ENCODE results near the gene SUSD3.
"Not testable (repeated sequence)": the region's sequence is repeated elsewhere in the genome, so short reads cannot be mapped to it uniquely, and the experiment has no call there.

Gene SUSD3

GRCh38 chr9:93112116-93112863 lies 53.8 kb downstream of the SUSD3 start:
- DNase-seq (ENCODE audit: low read depth): no peak

DNA sequence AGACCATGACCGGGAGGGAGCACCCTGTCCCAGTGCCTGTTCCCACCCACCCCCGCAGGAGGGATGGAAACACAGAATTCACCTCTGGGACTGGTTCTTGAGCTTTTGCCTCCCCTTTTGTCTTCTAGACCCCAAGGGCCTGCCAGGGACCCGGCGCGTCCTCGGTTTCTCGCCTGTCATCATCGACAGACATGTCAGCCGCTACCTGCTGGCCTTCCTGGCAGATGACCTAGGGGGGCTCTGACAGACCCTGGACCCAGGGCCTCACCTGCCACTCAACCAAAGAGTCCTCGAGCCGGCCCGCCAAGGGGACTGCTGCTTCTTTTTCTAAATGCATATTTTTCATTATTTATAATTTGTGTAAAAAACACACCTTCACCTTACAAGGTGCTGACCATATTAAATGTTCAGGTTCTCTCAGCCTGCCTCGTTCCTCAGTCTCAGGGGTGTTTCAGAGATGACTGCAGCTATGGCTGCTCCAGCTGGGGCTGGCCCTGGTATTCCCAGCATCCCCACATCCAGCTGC lies 54.4 kb downstream of the SUSD3 start:
- DNase-seq (ENCODE audit: low read depth): no peak

DNA sequence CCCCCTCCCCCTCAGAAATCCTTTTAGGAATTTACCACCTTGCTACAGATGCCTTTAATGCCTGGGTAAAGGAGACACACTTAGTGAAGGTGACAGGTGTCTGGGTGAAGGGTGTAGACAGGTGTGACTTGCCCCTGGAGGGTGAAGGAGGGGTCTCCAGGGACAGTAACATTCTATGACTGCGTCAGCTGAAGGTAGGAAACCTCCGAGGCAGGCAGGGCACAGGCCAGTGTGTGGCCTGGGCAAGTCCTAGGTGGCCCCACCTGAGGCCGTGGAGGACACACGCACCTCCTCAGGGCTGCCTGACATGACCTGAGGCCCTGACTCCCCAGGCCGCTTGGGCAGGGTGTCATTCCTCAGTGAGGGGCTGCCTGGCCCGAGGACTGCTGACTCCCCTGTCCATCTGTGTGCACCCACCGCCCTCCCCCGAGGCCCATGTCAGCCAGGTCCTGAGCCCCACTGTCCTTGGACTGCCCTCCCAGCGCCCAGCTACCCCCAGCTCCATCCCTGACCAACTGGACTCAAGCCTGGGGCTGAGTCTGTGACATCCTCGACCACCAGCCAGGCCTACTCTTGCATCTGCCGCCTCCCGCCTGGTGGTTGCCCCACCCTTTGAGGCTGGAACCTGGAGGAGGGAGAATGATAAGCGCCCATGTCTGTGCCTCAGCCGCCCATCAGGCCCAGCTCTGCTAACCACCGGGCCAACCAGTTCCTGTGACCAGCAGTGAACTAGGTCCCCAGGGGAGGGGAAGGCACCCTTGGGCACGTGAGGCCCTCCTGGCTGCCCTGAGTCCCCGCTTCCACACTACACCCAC lies 55.9 kb downstream of the SUSD3 start:
- DNase-seq (ENCODE audit: low read depth): no peak

GRCh38 chr9:93114984-93115335 lies 56.5 kb downstream of the SUSD3 start:
- no peak for DNase-seq (ENCODE audit: low read depth)

DNA sequence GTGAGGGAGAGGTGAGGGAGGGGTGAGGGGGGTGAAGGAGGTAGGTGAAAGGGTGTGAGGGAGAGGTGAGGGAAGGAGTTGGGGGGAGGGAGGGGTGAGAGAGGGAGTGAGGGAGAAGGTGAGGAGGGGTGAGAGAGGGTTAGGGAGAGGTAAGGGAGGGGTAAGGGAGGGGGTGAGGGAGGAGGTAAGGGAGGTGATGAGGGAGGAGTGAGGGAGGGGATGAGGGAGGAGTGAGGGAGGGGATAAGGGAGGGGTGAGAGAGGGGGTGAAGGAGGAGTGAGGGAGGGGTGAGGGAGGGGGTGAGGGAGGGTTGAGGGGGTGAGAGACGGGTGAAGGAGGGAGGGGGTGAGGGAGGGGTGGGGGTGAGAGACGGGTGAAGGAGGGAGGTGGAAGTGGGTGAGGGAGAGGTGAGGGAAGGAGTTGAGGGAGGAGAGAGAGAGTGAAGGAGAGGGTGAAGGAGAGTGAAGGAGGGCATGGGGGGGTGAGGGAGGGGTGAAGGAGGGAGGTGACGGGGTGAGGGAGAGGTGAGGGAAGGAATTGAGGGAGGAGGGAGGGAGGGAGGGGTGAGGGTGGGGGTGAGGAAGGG lies 57.1 kb downstream of the SUSD3 start:
- no peak for DNase-seq (ENCODE audit: low read depth)

- no peak for DNase-seq (ENCODE audit: low read depth)
Measured at GRCh38 chr9:93116072-93116961, 57.8 kb downstream of the SUSD3 start.

DNA sequence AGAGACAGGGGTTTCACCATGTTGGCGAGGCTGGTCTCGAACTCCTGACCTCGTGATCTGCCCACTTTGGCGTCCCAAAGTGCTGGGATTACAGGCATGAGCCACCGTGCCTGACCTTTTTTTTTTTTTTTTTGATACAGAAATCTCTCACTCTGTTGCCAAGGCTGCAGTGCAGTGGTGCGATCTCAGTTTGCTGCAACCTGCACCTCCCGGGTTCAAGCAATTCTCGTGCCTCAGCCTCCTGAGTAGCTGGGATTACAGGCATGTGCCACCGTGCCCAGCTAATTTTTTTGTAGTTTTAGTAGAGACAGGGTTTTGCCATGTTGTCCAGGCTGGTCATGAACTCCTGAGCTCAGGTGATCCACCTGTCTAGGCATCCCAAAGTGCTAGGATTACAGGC lies 59.0 kb downstream of the SUSD3 start:
- not testable (repeated sequence) for DNase-seq (ENCODE audit: low read depth)

DNA sequence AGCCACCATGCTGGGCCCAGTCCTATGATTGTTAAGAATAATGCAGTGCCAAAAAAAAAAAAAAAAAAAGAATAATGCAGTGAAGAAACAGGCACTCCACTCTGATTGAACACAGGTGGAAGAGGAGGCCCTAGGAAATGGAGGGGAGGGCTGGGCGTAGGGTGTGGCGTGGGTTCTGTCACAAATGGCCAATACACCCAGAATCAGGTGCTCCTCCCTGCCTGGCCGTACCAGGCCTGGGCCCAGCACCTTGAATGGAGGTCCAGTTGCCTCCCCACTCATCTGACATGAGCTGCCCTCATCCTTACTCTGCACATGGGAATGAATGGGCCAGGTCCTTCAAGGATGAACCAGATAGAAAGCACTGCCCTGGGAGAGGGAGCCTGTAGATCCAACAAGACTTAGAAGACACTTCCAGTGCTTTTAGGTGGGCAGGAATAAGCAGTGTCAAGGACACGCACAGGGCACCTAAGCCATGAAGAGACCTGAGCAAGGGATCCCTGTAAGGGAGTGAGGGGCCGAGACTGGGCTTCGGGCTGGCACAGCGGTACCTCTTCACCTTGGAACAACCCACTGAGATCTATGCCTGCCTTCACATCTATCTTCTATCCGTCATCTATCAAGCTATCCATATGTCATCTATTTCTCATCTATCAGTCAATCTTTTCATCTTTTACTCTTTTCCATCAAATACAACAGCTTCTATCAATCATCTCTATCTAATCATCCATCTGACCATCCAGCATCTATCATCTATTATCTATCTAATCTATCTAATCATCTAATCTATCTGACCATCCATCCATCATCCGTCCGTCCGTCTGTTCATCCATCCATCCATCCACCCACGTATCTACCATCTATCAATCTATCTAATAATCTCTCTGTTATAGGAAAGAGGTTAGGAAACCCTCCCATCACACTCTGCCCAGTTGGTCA lies 59.7 kb downstream of the SUSD3 start:
- no peak for DNase-seq (ENCODE audit: low read depth)

DNA sequence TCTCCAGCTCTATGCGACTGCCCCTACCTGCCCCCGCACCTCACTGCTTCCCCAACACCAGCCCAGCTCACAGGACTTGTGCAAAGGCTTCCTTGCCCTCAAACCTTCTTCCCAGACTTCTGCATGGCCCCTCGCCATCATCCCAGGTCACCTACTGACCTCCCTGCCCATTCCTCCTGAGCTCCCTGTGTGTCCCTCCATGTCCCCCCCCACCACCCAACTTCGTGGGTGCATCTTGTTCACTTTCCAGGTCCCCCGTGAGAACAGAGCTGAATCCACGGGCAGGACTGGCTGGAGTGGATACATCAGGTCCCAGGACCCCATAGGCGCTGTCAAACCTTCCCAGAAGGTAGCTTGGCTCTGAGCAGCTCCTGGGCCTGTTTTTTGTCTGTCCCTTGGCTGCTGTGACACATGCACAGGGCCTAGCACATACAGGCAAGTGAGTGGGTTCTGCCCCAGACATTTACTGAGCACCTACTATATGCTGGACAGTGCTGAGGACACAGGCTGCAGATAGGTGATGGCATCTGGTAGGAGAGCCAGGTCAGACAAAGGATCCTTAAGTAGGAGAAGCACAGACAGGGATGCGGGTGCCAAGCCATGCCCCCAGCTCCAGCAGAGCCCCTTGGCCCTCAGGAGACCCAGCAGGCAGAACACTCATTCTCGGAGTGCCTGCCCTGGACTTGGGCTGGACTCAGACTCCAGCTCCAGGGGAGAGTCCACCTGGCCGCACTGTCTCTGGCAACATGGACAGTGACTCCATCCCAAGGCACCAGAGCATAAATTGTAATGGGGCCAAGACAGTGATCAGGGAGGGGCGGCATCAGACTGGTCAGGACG lies 60.6 kb downstream of the SUSD3 start:
- no peak for DNase-seq (ENCODE audit: low read depth)

DNA sequence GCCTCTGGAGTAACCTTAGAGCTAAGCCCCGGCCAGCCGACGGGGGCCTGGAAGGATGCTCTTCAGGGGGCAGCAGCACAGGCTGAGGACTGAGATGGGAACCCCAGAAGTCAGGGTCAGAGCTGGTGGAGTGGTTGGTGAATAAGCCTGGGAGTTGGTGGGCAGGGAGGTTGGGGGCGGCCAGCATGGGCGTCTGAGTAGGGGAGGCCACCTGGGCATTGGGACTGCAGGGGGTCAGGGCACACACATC lies 61.1 kb downstream of the SUSD3 start:
- DNase-seq (ENCODE audit: low read depth): no peak

DNA sequence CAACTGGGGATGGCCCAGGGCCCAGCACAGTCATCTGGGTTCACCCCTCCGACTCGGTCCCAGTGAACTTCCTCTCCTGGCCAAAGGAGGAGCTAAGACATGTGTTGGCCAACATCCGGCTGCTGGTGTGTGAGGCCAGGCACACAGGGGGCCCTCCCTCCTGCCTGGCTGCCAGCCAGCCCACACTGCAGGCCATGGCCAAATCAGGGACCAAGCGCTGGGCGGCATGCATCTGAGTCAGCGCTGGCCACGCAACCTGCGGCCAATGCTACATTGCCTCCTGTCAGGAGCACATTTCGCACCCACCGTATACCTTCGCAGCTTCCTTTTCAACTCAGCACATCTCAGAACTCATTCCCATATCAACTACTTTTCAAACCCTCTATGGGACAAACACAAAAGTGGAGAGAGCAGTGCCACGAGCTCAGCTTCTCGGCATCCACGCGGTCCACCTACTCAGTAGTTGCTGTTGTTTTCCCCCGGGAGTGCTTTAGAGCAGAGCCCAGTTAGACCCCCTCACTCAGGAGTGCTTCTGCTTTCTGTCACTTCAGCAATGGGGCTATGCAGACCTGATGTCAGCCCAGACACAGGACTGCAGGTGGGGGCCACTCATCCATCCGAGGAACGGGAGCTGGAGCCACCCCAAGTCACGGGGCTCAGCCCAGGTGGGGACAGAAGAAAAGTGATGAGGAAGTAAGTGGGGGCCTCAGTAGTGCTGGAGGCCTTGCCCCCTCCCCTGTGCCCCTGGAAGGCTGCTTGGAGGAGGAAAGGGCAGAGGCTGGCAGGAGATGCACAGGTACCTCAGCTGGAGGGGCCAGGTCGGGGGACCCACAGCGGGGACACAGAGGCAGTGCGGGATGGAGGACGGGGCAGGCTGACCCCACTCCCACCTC lies 61.7 kb downstream of the SUSD3 start:
- no peak for DNase-seq (ENCODE audit: low read depth)

- no peak for DNase-seq (ENCODE audit: low read depth)
Measured at GRCh38 chr9:93120846-93121315, 62.4 kb downstream of the SUSD3 start.

GRCh38 chr9:93121316-93122241 lies 63.1 kb downstream of the SUSD3 start:
- DNase-seq (ENCODE audit: low read depth): no peak

- no peak for DNase-seq (ENCODE audit: low read depth)
Measured at GRCh38 chr9:93122721-93123221, 64.3 kb downstream of the SUSD3 start.

GRCh38 chr9:93123561-93124283 lies 65.2 kb downstream of the SUSD3 start:
- DNase-seq (ENCODE audit: low read depth): no peak

DNA sequence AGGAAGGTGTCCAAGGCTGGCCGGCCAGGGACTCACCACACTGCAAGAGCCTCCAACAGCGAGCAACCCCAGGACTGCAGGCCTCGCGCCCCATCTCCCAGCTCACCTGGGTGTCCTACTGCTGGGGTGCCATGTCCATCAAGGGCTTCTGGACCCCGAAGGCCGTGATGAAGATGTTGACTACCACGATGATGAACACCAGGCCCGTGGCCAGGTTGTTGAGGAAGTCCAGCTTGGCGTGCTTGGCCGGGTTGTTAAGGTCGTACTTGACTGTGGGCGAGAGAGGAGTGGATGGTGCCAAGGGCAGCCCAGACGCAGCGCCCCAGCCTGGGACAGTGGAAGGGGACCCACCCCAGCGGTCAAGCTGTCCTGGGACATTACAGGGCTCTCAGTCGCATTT lies 66.3 kb downstream of the SUSD3 start:
- DNase-seq (ENCODE audit: low read depth): no peak

DNA sequence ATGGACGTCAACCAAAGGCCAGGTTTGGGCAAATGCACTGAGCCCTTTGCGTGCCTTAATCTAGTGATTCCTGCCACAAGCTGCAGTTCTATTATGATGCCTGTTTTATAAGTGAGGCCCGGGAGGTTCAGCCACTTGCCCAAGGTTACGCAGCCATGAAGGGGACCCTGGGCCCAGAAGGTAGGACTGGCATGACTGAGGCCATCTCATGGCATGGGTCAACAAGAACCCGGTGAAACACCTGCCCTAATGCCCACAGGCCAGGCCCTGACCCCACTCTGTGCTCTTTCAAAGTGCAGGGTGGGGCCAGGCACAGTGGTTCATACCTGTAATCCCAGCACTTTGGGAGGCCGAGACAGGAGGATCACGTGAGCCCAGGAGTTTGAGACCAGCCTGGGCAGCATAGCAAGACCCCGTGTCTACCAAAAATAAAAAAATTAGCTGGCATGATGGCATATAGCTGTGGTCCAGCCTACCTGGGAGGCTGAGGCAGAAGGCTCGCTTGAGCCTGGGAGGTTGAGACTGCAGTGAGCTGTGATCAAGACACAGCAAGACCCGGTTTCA lies 66.9 kb downstream of the SUSD3 start:
- no peak for DNase-seq (ENCODE audit: low read depth)
